ENCODE results near the gene FIZ1. TPM values are rescaled to one million over a fixed set of nuclear protein-coding genes. Genes with fewer than 3 reads are reported as not detected.

FIZ1 gene
- total RNA-seq, 1 donor: 4.3 TPM

DNA sequence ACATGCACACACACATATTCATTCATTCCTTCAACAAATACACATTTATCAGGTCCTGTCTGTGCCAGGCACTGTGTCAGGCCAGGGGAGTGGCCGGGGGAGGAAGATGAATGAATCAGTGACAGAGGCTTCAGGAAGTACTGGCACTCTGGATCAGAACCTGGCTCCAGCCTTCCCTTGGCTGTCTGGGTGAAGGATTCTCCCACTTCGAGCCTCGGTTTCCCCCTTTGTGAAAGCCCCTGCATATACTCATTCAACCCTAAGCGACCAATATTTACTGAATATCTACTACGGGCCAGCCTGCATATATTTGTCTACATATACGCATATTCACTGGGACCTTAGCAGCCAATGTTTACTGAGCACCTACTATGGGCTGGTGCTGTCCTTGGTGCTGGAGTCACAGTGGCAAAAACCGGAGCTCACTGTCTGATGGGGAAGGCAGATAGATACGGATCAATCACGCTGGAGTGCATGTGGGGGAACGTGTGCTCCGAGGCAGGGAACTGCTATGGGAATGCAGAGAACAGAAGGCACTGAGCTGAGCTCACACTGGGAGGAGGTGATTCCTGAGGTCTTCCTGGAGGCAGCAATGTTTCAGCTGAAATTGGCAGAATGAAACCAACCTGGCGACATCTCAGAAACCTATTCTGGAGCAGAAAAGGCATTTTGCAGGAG, 18.0 kb downstream of the FIZ1 start:
- no peak for DNase-seq (ENCODE audit: low read depth)
- TF ChIP-seq, protein P1, sequence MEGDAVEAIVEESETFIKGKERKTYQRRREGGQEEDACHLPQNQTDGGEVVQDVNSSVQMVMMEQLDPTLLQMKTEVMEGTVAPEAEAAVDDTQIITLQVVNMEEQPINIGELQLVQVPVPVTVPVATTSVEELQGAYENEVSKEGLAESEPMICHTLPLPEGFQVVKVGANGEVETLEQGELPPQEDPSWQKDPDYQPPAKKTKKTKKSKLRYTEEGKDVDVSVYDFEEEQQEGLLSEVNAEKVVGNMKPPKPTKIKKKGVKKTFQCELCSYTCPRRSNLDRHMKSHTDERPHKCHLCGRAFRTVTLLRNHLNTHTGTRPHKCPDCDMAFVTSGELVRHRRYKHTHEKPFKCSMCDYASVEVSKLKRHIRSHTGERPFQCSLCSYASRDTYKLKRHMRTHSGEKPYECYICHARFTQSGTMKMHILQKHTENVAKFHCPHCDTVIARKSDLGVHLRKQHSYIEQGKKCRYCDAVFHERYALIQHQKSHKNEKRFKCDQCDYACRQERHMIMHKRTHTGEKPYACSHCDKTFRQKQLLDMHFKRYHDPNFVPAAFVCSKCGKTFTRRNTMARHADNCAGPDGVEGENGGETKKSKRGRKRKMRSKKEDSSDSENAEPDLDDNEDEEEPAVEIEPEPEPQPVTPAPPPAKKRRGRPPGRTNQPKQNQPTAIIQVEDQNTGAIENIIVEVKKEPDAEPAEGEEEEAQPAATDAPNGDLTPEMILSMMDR (IDR thresholded peaks at IDR 0.05; ENCODE audit: insufficient read depth, low read depth, low read length): no peak
- H3K4me3 ChIP-seq (ENCODE audit: low read depth, low read length): peak overlapping the region; percentile 88

DNA sequence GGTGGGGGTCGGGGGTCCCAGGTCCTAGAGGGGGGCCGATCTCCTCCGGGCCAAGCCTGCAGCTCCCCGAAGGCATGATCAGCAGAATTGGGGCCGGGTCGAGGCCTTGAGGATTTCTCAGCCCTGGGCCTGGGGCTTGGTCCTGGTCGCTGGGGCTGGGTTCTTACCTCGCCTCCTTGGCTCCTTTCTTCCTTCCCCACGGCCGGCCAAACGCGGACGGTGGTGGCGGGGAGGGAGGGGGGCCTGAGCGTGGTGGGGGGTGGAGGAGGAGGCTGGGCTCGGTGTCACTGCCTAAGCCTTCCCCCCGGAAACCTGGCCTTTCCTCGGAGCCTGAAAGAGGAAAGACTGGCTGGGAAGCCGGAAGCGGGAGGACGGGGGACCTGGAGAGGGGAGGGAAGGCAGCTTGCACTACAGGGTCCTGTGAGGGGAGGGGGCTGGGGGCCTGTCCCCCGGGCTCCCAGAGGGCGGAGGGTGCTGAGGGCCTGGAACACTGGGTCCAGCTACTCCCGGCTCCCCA, 18.6 kb downstream of the FIZ1 start, which contains the start of gene ZNF579:
Gene ZNF579, minus strand, starts transcription at position 221 of the 517 bp plus-strand sequence. CDS start 1,209 bp downstream, outside the sequence.
- DNase-seq (ENCODE audit: low read depth): peak; percentile 86
- peak within 1 kb of the TSS; percentile 88 for H3K4me3 ChIP-seq (ENCODE audit: low read depth, low read length)
- TF ChIP-seq, protein P1 (IDR thresholded peaks at IDR 0.05; ENCODE audit: insufficient read depth, low read depth, low read length): no peak

DNA sequence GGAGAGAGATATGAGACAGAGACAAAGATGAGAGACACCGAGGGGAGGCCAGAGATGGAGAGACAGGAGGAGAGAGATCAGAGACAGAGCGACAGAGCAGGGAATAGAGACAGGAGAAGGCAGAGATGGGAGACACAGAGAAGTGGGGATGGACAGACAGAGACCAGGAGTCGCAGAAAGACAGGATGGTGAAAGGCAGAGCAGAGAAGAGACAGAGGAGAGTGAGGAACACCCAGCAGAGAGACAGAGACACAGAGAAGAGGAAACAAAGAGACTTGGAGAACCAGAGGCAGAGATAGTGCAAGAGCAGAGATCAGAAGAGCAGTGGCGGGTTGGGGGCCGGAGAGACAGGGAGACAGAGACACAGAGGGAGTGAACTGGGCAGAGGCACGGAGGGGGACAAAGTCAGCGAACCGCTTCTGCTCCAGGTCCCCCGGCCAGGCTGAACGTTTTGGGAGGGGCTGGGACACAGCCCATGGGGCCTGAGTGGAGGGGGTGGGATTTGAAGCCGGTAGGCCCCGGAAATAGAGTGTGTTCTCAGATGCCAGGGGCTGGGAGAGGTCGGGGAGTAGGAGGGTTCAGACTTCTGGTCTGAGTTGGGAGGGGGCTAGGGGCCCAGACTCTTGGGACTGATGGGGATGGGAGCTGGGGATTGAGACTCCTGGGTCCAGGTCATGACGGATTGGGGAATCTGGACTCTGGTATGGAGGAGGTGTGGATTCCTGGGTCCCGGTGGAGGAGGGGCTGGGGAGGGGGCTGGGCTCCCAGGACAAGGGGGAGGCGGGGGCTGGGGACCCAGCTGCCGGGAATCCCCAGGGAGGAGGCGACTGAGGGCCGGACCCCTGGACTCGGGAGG, 19.3 kb downstream of the FIZ1 start:
- peak overlapping the region; percentile 88 for H3K4me3 ChIP-seq (ENCODE audit: low read depth, low read length)
- TF ChIP-seq, protein P1 (IDR thresholded peaks at IDR 0.05; ENCODE audit: insufficient read depth, low read depth, low read length): no peak
- DNase-seq (ENCODE audit: low read depth): peak; percentile 43

DNA sequence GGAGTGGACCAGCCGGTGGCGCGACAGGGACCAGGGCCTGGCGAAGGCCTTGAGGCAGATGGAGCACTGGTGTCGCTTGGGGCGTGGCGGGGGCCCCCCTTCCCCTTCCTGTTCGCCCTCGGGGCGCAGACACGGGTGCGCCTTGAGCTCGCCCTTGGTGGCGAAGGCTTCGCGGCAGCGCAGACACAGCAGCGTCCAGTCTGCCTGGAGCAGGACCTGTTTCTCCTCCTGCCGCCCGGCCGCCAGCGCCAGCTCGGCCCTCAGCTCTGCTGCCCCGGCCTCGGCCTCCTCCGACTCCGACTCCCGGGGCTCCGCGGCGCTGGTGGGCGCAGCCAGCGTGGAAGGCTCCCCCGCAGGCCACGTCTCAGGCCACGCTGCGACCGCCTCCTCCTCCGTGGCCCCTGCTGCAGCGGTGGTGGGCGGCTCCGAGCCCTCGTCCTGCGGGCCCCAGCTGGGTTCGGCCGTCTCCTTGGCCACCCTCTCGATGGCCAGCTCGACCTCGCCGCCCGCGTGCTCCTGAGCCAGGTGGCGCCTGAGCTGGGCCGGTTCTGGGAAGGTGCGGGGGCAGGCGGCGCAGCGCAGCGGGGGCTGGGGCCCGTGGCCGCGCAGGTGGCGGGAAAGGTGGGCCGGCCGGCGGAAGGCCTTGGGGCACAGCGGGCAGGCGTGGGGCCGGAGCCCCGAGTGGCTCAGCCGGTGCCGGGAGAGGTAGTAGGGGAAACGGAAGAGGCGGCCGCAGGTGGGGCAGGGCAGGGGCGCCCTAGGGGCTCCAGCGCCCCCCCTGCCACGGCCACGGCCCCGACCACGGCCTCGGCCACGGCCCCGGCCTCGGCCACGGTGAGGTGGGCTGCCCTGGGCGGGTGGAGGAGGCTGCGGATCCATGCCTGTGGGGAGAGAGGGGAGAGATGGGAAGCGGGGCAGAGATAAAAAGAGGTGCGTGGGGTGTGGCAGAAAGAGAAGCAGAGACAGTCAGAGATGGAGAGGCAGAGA, 20.3 kb downstream of the FIZ1 start:
- peak overlapping the region; percentile 88 for H3K4me3 ChIP-seq (ENCODE audit: low read depth, low read length)
- no peak for DNase-seq (ENCODE audit: low read depth)
- TF ChIP-seq, protein P1 (IDR thresholded peaks at IDR 0.05; ENCODE audit: insufficient read depth, low read depth, low read length): no peak

DNA sequence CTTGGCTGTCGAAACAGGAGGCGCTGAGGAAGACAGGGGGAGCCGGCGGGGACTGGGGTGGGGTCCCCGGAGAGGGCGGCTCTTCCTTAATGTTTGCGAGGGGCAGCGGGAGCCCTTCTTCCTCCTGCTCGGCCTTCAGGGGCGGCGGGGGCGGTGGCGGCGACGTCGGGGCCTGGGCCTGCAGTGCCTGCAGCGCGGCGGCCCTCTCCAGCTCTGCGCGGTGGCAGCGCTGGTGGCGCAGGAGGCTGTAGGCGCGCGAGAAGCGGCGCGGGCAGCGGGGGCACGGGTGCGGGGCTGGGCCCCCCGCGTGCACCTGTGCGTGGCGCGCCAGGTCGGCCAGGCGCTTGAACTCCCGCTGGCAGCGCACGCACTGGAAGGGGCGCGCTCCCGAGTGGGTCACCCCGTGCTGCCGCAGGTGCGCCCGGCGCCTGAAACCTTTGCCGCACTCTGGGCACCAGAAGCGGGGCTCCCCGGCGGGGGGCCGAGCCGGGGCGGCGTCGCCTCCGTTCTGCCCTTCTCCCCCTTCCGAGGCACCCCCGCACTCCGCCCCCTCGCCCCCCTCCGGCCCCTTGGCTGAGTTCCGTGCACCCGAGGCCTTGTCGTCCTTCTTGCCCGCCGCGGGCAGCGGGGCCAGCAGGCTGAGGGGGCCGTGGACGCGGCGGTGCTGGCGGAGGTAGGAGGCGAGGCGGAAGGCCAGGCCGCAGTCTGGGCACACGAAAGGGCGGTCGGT, 21.1 kb downstream of the FIZ1 start:
- H3K4me3 ChIP-seq (ENCODE audit: low read depth, low read length): no peak overlapping the region
- no peak for DNase-seq (ENCODE audit: low read depth)
- TF ChIP-seq, protein P1 (IDR thresholded peaks at IDR 0.05; ENCODE audit: insufficient read depth, low read depth, low read length): no peak

Data from fibroblast of villous mesenchyme (primary cell).